Measurements from ENCODE around the gene TBC1D2.

GRCh38 chr9:98150721-98151120 is 104.7 kb downstream of the TBC1D2 start:
- TF ChIP-seq POLR2AphosphoS5 (IDR thresholded peaks at IDR 0.05; ENCODE audit: borderline replicate concordance, low read depth, low read length): no peak
- TF ChIP-seq EZH2 (IDR thresholded peaks at IDR 0.05): no peak

All from SK-N-MC (cell line).